ENCODE data around the gene DCC.

GRCh38 chr18:52459890-52460289 is 119.9 kb downstream of the DCC start:
- TF ChIP-seq CTCF (IDR thresholded peaks at IDR 0.05) (no peak), POLR2A (IDR thresholded peaks at IDR 0.05) (no peak), POLR2AphosphoS5 (IDR thresholded peaks at IDR 0.05) (no peak)
